GM18502 (cell line): ENCODE data around the gene TCF12.
"Not testable (repeated sequence)": the region's sequence is repeated elsewhere in the genome, so short reads cannot be mapped to it uniquely, and the experiment has no call there.

Experiments used
- ATAC-seq: cut with Tn5 transposase; IDR thresholded peaks from one replicate; pipeline ENCODE4 v1.9.1; 2021; ENCODE audit warnings: mild to moderate bottlenecking; ENCODE audit not compliant: unreplicated experiment, poor library complexity

Gene TCF12

DNA sequence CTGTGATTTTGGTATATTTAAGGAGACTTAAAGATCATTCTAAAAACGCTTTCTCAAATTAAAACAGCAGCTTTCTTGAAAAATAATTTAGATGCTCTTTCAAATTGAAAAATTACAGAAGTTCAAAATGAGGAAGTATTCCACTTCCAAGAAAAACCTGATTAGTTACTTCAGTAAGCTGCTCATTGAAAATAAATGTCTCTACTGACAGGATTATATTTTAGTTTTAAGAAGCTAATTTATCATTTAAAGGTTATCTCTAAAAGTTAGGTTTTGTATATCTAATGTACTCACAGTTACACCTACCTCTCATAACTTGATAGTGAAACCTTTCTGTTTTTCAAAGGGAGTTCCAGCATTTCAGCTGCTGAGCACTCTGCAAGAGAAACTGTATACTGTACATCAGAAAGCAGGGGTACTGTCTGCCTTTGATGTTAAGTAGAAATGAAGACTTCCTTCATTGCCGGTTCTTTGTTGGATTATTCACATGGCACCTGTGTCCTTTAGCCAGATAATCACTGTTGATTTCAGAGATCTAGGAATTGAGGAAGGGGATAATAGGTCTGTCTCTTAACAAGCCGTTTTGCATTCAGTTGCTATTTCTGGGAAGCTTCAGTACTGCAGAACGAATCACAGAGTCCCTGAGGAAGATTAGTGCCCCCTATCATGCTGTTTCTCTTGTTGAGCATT, 161.6 kb downstream of the TCF12 start:
- peak; percentile 64 for ATAC-seq

DNA sequence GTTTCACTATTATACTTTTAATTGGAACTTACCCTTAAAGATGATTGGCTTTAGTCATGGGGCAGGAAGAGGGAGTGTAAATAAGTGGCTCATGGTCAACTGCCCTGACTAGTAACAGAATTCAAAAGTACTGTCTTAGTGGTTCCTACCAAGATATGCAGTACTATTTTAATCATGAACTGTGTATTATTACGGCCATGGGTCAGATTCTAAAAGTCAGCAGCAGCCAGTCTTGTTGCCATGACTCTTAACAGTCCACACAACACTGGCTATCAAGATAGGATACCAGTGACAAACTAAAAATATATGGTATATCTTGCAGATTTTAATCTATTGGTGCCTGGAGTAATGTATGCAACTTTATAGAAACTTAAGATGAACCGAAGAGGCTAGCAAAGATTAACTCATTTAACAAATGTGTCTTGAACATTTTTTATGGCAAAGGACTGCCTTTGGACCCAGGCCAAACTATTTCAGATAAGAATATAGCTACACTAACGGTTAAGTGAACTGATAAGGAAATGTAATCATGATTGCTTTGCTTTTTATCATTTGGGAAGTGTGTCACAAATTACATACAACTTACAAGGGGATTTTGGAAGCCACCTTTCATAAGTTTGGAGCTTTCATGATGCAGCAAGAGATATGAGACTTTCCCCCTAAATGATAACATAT, 163.7 kb downstream of the TCF12 start:
- ATAC-seq, result no peak

DNA sequence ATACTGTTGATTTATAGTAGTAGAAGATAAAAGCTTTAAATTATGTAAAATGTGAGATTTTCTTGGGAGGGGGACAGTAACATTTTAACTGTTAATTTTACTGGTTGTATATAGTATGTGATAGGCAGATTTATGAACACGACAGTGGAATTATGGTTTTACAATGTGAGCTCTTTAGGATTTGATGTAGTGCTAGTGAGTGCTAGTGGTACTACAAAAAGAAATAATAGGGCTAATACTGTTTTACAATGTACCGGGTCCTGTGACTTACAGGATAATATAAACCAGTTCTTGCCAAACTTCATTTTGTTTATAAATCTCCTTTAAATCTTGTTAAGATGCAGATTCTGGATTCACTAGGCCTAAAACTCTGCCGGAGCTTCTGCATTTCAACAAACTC, 165.7 kb downstream of the TCF12 start:
- ATAC-seq, result no peak

DNA sequence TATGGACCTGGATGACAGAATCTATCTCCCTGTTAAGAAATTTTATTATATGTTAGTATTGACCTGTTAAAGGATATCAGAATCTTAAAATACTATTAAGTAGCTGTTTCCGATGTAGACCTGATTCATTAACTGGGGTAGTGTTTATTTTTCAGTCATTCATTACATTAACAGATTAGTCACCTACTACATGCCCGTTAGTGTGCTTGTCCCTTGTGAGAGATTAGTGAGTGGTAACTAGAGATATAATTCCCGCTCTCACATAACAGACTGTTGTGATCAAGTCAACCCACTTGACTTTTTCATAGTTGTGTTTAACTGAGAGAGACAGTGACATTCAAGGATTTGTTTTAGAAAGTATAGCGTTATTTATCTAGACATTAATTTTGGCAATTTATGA, 166.8 kb downstream of the TCF12 start:
- ATAC-seq, result no peak

DNA sequence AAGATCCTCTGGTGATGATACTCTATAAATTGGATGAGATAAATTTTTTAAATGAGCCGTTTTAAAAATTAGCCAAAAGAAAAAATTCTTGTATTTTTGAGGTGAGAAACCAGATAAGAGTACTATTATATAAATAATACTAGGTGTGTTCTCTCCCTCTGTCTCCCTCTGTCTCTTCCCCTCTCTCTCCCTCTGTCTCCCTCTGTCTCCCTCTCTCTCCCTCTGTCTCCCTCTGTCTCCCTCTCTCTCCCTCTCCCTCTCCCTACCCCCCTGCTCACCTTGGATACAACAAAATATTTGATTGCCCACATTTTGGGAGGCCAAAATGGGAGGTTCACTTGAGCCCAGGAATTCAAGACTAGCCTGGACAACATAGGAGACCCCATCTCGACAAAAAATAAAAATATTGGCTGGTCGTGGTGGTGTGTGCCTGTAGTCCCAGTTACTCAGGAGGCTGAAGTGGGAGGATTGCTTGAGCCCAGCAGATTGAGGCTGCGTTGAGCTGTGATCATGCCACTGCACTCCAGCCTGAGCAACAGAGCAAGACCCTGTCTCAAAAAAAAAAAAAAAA, 168.5 kb downstream of the TCF12 start:
- ATAC-seq, result no peak

DNA sequence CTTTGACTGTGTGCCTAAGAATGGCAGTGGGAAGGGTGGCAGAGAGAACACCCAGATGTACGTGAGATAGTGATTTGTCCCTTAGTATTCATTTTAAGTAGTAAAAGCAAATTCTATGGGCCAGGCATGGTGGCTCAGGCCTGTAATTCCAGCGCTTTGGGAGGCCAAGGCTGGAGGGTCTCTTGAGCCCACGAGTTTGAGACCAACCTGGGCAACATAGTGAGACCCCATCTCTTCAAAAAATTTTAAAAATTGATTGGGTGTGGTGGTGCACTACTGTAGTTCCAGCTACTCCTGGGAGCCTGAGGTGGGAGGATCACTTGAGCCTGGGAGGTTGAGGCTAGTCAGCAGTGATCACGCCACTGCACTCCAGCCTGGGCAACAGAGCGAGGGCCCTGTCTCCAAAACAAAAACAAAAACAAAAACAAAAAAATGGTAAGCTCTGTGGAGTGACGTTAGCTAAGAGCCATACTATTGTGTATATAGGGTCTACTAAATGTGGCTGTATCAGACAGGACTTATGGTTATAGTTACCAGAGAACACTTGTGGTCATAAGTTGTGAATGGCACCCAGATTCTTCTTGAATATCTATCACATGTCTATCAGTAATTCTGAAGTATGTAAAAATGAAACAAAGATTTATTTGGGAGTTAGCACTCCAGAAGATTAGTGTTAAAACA, 171.5 kb downstream of the TCF12 start:
- no peak for ATAC-seq

DNA sequence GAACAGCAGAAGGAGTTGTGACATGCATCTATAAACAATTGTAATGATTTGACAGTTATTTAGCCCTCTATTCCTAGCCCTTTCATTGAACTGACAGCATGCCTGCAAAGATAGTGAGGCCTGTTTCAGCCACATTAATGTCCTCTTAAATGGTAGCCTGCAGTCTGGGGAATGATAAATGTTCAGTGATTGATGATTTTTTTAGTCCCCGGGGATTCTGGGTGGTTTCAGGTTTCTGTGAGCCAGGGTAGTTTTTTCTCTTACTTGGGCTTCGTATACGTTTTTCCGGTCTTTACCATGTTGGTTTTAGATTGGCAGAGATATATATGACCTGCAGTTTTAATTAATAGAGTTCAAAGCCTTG, 172.0 kb downstream of the TCF12 start:
- ATAC-seq, result no peak

DNA sequence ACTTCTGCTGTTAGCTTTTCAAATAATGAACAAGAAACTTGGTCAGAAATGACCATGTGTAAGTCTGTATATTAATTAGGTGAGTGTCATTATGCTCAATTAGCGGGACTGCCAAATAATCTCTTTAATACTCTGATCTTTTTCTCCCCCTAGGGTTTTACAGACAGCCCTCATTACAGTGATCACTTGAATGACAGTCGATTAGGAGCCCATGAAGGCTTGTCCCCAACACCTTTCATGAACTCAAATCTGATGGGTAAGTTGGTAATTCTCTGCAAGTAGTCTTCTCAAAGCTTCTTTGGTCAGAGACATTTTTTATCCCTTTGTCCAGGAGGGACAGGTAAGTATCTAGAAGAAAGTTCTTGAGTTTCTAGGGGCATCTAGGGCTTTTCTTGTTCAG, 173.2 kb downstream of the TCF12 start:
- ATAC-seq, result no peak

DNA sequence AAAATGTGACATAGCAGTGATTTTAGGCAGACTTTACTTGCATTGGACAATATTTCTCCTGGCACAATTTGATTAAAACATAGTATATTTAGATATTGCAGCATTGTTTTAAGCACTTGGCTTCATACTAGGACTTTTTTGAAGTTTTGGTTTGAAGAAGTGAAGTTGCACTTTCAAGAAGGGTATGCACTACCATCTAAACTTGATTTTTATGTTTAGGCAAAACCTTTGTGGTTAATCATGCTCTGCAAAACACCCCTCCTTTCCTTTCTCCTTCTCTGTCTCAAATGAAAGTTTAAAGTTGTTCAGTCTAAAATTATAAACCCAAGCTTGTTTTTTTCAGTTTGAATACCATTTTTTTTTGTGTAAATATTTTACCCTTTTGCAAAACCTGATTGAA, 173.8 kb downstream of the TCF12 start:
- ATAC-seq, result no peak

DNA sequence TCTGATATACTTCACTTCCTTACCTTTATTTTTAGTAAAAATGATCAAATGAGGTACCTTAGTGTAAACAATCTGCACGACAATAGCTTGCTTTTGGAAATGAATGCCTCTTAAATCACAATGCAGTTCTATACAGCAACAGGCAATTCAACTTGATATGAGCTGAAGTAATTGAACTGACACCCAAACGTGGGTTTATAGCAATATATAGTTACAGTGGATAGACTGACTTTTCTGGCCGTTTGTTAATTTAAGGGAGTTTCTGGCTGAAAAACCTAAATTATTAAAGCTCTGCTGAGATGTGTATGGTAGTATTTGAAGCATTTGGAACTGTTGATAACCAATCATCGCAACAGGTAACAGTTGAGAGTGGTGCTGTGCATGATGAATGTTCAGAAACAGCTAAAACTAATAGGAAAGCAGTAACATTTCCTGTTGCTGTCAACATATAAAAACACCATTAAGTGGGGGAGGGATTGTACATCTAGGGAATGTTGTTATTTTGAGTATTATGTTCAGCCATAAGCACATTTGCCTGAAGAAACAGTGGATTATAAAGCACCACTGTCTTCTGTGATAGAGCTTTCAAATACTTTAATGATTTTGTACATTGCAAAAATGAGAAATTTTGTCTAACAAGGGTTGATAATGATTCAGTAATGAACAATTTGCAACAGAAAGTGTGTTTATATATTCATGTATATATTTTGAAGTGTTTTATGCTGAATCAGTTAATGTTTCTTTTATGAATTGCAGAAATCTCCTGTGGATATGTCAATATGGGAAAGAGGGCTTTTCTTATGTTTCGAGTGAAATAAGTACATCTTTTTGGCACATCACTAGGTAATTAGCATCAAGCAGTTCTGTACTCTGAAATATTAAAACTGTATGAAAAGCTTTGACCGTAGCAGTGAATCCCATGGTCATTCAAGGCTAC, 176.1 kb downstream of the TCF12 start:
- ATAC-seq, result no peak

DNA sequence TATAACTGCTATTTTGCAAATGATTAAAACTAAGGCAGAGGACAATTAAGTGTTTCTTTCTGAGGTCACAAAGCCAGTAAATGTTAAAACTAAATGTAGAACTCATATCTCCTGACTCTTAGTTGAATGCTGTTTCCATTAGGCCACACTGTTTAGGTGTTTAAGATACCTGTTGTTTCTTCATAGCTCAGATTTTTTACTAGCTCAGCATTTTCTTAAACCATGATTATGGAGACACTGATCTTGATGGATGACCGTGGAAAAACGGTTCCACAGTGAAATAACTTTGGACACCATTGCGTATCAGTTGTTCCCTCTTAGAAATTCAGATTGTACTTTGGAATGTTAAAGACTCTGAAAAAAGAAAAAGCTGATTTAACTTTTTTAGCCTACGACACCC, 177.5 kb downstream of the TCF12 start:
- no peak for ATAC-seq

DNA sequence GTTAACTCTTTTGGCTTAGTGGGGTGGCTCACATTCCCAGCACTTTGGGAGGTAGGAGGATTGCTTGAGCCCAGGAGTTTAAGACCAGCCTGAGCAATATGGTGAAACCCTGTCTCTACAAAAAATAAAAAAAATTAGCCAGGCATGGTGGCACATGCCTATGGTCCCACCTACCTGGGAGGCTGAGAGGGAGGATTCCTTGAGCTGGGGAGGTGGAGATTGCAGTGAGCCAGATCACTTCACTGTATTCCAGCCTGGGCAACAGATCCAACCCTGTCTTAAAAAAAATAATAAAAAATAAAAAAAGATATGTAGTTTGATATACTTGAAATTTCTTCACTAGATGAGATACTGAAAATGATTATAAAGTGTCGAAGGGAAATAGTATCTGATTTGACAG, 178.8 kb downstream of the TCF12 start:
- no peak for ATAC-seq

DNA sequence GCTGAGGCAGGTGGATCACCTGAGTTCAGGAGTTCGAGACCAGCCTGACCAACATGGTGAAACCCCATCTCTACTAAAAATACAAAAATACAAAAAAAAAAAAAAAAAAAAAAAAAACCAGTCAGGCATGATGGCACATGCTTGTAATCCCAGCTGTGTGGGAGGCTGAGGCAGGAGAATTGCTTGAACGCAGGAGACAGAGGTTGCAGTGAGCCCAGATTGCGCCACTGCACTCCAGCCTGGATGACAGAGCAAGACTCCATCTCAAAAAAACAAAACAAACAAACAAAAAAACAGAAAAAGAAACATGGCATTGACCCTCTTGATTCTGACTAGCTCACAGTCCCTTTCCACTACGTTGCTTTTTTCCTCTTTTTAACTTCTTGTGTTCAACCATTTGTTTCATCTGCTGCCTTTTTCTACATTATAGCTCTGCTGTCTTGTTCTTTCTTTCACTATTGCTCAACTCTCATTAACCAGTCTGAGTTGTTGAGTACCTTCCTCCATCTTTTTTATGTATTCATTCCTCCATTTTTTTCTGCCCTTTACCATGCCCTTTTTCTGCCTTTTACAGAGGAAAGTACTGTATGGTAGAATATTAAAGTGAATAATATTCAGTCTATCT, 179.6 kb downstream of the TCF12 start:
- not testable (repeated sequence) for ATAC-seq

DNA sequence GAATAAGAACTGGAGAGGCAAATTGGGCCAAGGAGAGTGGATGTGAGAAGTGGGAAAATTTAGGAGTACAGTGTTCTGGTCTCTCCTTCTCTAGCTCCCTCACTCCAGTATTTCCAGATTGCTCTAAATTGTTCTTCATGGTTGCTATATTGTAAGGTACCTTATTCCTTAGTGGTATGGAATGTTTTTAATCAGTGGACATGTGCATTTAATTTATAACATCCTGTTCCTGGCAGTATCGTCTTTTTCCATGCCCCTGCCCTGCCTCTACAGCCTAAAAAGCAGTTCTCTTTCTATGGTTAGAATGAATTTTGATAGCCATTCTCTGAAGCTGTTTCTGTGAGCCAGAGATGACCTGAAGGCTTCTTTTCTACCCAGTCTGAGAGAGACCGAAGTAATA, 180.5 kb downstream of the TCF12 start:
- no peak for ATAC-seq

DNA sequence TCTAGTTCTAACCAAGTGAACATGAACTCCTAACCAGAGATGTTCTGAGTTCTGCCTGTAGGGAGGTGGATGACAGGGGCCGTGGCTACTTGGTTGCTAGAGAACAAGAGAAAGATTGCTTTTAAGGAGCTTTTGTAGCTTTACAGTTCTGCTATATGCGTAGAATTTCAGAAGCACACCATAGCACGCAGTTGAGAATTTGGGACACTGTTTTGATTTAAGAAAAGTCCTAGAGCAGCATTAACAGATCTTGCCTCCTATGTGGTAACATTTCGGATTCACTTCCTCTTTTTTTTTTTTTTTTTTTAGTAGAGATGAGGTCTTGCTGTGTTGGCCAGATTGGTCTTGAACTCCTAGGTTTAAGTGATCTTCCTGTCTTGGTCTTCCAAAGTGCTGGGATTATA, 181.7 kb downstream of the TCF12 start:
- ATAC-seq, result peak; percentile 59

DNA sequence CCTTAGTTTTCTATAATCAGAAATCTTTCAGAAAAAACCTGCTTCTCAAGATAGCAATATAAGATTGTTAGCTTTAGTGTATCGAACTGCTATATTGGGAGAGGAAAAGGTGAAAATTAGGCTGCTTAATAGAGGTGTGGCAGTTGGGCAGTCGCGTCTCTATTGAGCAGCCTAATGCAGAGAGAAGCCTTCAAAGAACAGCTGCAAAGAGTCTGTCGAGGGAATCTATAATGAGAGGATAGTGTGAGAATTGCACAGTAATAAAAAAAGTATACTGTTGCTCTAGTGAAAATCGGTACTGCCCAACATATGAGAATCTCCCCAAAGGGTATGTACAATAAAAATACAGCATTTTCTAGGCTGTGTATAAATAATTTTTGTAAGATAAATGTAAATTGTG, 184.4 kb downstream of the TCF12 start:
- ATAC-seq, result no peak

DNA sequence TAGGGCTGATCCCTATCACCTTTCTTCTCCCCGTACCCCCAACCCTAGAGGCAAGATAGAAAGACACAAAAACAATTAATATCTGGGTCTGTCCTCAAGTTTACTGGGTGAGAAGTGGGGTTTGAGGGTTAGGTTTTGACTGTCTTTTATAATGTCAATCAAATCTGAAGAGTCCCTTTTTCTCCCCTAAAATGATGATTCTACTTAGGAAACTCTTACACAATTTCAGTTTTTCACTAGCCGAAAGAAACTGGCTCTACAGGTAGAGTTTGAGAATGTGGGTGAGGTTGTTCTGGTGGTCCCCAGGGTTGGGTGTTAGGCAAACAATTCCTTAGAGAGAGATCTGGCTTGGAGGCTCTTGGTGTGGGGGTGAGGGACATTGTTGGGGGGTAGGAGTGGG, 189.9 kb downstream of the TCF12 start:
- ATAC-seq, result no peak

DNA sequence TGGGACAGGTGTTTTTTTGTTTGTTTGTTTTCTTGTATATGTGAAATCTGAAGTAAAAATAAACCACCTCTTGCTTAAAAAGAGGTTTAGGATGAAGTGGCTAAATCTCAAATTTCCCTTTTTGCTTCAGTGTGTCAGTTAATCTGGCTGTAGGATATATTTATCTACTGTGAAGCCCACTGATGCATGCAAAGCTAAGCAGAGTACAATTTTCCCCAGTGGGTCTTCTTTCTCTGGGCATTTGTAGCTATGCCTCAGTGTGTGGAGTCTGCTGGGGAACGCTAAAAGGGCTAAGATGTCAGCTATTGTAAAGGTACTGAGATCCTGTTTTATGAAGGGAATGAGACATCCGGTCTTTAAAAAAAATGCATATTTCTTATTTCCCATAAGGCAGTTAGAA, 190.6 kb downstream of the TCF12 start:
- ATAC-seq, result no peak

DNA sequence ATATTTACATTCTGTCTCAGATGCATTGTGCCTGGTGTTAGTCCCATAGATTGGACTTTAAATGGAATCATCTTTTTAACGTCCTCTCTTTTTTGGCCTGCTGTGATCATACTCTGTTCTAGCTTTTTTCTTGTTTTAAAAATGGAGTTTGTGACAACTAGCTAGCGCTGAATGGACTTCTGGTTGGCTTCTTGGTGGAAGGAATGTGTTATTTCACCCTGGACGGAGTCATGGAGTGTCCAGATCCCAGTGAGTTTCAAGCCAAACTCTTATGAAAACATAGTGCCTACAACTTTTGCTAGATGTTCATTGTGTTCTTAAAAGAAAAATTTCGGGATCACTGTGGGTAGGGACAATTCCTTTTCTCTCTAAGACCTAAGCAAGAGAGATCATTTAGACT, 192.6 kb downstream of the TCF12 start:
- ATAC-seq, result no peak

DNA sequence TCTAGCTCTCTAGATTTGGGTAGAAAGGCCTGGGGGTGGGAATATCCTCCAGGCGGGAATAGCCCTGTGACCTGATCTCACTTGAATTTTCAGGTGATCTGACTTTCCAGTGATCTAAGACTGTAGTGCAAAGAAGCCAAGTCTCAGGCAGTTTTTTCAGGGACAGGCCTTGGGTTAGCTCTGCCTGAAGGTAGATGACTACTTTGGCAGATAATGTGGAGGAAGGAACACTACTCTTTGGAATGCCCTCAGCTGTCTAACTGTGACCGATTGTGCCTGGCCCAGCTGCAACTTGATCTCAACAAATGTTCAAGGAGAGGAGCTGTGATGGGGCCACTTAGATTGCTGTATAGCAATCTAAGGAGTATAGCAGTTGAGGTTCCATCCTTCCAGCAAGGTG, 193.7 kb downstream of the TCF12 start:
- ATAC-seq, result no peak
